HG03097 (cell line): ENCODE results near the gene KLK14.

Experiments
- ATAC-seq: cut with Tn5 transposase; IDR thresholded peaks from one replicate; pipeline ENCODE4 v1.9.1; 2021; ENCODE audit not compliant: unreplicated experiment, low FRiP score

Gene KLK14

DNA sequence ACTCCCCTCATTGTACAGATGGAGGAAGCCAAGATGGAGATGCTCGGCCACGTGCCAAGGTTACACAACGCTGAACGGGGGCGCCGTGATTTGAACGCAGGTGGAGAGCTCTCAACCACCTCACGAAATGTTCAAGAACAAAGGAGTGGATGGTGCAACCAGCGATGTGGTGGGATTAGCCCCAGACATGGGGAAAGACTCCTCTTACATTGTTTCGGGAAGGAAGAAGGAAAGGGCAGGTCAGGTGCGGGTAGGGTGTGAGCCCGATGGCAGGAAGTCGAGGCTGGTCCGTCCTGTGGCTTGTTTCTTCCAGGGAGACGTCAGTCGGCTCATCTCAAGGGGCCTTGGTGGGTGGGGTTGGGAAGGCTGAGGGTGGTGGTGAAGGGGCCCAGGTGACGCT is 7.1 kb upstream of the KLK14 start:
- no peak for ATAC-seq

DNA sequence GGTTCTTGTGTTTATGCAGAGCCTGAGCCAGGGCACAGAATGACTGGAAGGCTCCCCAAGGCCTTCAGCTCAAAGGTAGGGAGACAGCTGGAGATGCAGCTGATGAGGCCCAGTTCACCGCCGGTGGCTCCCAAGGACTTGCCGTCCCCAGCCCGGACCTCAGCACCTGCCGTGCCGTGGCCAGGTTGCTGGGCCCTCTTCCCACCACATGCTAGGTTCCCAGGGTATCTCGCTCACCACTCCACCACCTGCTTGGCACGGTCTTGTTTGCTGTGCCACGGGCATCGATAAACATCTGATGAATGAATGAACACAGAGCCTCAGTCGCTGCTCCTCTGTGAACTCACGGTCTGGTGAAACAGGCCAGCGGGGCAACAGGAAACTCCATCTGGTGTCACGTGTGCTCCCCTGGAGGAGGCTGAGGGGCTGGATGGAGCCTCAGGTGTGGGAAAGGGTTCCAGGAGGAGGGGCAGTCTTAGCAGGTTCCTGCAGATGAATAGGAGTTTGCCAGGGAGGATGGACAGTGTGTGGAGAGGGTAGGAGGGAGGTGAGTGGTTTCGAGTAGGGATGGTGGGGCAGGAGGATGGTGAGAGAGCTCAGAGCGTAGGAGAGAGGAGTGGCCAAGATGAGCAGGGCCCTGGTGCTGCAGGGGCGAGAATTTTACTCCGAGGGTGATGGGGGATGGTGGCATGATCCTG is 3.6 kb upstream of the KLK14 start:
- no peak for ATAC-seq

DNA sequence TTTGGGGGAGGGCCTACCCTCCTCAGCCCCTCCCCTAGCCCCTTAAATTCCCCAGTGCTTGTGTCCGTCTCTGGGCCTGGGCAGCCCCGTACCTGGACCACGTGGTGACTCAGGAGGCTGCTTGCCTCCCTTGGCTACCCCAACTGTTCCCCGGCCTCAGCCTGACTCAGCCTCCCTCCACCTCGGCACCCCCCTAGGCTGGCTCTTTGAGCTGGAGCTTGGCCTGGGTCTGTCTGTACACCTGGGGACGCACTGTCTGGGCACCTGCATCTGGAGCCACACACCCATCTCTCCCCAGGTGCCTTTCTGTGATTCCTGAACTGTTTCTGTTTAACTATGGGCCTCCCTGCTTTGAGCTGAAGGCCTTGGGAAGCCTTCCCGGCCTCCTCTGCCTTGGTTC is 1.8 kb upstream of the KLK14 start:
- ATAC-seq: no peak

DNA sequence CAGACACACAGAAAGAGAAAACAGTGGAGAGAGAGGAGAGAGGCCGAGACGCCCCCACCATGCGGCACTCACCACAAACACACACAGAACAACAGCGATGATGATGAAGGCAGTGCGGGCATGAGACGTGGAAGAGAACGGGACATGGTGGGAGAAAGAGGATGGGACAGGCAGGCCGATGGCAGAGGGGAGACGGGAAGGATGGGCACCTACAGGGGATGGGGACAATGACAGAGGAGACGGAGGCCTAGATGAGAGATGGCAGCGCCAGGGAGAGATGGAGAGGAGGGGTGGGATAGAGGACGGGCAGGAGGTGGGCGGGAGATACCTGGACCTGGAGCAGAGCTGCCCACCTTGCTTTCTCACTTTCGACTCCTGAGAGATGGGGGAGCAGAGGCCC is 1.1 kb upstream of the KLK14 start:
- ATAC-seq: no peak

DNA sequence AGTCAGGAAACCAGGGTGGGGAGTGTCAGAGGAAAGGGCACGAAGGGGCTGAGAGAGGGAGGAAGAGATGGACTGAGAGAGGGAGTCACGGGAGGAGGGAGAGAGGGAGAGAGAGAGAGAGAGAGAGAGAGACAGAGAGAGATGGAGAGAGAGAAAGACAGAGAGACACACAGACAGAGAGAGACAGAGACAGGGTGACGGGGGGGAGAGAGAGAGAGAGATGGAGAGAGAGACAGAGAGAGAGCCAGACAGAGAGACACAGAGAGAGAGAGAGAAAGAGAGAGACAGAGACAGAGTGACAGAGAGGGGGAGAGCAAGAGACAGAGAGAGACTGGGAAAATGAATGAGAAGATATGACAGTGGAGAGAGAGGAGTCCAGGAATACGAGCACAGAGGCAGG is 494 bp upstream of the KLK14 start:
- no peak for ATAC-seq

DNA sequence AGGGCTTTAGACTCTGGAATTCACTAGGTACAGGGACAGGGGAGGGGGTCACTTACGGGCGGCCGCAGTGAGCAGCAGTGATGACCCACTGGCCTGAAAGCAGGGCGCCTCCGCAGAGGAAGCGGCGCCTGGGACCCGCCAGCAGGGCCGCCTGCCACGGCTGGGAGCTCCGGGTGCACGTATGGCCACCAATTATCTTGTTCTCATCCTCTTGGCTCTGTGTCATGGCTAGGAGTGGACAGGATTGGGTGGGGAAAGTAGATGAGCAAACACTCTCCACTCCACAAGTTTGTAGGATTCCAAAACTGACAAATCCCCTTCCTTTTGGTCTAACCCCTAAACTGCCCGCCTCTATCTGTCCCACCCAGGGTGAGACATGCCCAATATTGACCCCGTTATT is 1.2 kb downstream of the KLK14 start:
- ATAC-seq: no peak

DNA sequence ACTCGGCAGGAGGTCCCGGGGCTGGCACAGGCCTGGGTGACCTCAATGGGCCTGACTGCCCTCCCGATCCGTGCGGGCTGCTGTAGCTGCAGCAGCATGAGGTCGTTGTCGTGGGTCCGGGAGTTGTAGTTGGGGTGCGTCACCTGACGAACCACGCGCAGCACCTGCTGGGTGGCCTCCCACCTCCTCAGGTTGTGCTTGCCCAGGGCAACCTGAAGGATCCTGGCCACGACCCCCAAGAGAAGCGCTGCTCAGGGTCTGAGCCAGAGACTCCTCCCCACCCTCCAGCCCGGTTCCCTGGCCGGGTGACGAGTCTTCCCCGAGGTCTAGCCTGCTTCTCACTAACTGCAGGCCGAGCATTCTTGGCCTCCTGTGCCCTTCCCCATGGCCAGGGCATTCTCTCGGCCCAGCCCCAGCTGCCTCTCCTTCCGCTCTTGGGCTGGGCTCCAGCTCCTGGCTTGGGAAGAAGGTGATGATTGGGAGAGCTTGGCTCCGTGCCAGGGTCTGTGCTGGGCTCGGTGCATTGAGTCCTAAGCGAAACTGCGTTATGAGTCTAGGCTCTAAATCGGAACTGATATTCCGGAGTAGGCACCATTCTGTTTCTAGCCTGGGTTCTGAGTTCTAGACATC is 3.1 kb downstream of the KLK14 start:
- ATAC-seq: no peak

DNA sequence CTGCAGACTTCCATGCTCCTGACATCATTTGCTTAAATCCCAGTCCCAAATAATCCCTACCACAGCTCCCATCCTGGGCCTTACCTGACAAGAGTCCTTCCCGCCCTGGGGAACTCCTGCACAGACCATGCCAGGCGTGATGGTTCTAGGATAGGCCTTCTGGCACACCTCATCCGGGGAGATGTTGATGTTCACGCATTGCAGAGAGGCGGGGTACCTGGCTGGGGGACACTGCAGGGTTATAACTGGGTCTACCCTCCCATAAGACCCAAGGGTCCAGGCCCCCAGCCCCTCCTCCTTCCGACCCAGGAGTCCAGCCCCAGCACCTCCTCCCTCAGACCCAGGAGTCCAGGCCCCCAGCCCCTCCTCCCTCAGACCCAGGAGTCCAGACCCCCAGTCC is 4.0 kb downstream of the KLK14 start:
- no peak for ATAC-seq

DNA sequence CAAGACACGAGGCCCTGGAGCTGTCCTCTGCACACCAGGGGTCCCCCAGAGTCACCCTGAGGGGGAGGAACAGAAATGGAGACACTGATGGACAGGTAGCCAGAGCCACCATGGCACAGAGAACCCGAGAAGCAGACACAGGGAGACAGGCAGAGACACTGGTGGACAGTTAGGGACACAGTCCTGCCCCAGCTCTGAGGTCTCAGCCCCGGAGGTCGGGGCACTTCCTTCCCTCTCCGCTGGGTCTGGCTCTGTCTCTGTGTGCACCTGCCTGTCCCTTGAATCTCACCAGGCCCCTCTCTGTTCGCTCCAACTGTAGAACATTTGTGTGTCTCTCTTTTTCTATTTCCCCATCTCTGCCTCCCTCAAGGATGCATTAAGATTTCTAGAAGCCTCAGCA is 4.6 kb downstream of the KLK14 start:
- no peak for ATAC-seq

DNA sequence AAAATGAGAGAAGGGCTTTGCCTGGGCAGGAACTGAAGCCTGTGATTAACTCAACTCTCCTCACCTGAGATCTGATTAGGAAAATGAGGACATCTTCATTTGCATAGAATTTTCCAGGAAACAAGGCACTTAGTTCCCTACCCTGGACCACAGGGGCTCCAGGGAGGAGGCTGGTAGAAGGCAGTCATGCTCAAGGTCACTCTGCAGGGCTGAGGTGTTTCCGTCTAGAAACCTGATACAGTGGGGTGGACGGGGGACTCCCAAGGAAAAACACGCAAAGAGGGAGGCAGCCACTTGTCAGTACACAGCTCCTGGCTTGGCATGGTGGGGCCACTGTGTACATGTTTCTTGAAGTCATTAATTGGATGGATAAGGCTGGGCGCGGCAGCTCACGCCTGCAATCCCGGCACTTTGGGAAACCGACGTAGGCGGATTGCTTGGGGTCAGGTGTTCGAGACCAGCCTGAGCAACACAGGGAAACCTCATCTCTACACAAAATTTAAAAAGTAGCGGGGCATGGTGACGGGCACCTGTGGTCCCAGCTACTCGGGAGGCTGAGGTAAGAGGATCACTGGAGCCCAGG is 6.0 kb downstream of the KLK14 start:
- no peak for ATAC-seq

DNA sequence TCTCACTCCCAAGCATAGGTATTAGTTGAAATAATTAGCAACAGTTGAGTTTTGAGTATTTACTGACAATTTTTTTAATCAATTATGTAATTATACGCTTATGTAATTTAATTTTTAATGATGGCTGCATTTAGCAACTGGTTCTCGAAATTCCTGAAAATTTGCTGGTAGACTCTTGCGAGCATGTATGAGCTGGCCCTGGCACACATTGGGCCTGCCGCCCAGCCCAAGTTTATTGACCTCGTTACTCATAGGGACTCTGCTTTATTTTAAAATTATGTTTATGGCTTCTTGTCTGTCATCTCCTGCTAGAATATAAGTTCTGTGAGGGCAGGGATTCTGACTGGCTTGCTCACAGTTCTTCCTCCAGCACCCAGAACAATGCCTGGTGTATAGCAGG is 6.7 kb downstream of the KLK14 start:
- no peak for ATAC-seq

DNA sequence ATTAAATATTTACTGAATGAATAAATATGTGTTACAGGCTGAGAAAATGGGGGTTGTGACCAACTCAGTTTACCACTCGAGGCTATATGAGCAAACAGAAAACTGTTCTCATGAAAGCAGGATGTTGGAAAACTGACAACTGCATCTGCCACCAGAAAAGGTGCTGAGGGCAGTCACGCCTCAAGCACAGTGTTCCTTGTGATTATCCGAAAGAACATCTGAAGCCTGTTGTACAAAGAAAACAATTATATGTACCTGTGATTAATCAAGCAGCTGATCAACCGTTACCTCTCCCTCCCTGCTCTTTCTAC is 11.6 kb downstream of the KLK14 start:
- no peak for ATAC-seq

DNA sequence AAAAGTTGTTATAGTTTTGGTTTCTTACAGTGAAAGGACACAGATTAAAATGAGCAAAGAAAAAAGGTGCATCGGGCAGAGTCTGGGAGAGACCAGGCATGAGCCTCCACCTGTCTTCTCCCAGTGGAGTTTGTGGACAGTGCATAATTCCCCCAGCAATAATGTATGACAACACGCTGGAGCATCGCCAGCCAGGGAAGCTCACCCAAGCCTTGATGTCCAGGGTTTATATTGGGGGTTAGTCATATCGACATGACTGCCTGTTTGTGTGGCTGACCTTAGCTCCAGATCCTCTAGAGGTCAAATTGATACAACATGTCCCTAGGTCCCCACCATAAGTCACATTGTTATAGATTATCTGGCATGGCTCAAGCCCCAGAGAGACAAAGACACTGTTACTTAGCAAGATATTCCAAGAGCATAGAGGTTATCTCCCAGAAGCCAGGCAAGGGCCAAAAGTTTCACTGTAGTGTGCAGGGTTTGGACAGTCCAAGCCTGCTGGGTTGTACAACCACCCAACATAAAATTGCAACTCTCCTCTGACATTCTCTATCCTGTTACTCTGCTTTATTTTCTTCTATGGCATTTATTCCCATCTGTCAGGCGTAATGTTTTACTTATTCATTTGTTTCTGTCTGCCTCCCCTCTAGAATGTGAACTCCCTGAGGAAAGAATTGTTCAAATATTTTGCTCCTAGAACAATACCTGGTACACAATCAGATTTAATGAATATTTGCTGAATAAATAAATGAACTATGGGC is 12.2 kb downstream of the KLK14 start:
- no peak for ATAC-seq

DNA sequence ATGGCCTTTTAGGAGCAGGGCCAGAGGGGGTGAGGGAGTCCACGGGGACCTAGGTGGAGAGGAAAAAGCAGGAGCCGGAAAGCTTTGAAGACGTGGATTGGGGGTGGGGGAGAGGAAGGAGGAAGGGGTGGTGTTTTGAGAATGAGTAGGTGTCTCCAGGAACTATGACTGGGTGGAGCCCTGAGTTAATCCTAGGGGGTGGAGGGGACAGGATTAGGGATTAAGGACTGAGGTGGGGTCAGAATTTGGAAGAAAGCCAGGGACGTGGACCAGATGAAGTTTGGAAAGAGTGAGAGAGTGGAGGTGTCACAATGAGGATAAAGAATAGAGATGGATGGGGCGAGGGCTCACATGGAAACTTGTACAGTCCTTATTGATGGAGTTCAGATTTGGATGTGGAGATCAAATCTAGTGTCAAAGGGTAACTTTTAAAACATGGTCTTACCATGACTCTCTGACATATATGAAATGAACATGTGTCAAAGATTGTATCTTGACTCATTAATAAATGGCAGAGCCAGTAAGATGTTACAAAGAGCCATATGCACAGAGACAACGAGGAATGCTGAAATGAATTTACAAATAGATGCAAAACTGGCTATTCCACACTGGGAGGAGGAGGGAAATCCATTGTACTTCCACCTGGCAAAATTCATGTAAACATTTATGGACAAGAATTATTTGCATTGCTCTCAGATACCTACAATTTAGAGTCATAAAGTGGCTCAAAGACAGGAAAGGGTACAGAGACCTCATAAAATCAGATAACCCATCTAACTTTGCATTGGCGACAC is 16.1 kb downstream of the KLK14 start:
- no peak for ATAC-seq

DNA sequence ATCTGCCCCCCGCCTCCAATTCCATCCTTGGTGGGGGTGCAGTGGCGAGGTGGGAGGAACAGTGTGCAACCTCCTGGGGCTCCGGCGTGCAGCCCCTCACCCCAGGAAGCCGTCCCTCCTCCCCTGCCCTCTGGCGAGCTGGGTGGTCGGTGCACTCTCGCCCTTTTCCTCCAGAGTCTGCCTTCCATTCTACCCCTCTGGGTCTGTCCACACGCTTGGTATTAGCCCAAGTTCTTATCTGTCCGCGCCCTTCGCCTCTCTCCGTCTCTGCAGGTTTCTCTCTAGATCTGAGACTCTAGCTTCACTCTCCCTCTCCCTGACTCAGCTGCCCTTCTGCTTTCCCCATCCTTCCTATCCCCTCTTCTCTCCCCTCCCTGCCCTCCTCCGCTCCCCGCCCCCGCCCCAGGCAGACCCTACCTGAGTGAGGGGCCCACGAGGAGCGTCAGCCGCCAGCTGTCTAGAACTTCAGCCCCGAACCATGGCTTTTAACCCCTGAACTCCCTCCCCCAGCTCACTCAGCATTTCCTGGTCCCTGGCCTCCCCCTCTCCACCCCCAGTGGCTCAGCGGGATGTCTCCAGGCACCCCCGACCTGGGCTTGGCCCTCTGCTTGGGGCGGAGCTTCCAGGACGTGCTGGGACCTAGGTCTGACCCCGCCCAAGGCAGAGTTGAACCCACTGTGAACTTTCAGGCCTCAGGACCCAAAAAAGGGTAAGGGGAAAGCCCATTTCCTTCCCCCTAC is 17.3 kb downstream of the KLK14 start:
- no peak for ATAC-seq

DNA sequence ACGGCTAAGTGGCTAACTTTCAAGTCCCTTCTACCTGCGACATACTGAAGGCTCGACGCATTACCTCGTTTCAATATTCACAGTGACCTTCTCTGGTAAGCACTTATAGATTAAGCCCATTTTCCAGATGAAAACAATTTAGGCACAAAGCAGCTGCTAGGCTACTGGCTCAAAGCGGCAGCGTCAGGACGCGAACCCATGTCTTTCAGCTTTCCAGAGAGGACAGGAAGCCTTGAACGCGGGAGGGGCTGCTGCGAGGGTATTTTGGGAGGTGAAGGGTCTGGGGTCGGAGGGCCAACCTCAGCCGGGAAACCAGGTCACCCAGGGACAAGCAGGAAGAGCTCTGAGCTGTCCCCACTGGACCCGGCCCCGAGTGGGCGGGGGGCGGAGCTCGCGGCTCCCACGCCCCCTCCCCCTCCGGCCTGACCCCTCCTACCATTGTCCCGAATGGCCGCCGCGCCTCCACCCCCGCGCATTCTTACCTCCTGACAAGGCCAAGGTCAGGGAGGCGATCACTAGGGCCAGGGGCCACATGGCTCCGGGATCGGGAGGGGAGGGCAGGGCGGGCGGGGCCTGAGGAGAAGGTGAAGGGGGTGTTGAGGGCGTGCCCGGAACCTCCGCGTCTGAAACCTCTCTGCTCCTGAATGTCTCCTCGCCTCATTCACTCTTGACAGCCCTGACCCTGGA is 18.0 kb downstream of the KLK14 start, which contains the start of gene KLK13:
Gene KLK13 (minus strand): TSS at position 559 of the 687 bp plus-strand sequence. CDS start 25 bp downstream, at position 534.
- ATAC-seq: no peak

DNA sequence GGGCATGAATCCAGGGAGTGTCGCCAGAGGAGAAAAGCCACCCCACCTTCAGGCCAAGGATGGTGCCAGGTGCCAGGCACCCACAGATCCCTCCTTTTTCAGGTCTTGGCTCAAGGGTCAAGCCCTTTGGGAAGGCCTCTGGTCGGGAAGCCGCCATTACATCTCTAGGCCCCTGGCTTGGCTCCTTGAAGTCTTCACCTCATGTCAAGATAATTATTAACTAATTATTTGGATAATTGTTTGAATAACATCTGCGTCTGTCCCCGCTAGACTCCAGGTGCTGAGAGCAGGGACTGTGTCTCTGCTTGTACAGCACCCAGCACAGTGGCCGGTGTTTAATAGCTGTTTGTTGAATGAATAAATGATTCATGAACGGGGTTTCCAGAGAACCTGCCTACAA is 19.0 kb downstream of the KLK14 start:
- no peak for ATAC-seq

DNA sequence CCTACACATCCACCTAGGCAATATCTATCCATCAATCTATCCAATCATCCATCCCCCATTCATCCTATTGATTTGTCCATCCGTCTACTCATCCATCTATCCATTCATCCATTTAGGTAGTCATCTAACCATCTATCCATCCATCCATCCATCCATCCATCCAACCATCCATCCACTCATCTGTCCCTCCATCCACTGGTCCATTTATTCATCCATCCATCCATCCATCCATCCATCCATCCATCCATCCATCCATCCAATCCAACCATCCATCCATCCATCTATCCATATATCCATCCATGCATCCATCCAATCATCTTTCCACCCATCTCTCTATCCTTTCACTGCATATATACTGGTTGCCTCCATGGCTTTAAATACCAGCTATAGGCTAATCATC is 21.7 kb downstream of the KLK14 start:
- ATAC-seq: no peak

DNA sequence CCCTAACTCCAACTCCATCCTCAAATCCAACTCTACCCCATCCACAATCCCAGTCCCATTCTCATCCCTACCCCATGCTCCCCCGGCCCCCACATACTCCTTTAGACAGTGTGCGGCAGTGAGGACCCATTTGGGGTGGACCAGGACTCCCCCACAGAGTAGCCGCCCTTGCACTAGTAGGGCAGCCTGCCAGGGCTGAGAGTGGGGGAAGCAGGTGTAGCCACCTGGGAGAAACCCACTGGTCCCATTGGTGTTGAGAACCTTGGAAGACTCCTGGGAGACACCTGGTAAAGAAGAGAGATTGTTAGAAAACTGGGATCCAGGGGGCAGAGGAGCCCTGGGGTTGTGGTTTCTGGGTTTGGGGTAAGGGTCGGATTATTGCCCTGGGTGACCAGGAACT is 22.4 kb downstream of the KLK14 start:
- ATAC-seq: no peak

DNA sequence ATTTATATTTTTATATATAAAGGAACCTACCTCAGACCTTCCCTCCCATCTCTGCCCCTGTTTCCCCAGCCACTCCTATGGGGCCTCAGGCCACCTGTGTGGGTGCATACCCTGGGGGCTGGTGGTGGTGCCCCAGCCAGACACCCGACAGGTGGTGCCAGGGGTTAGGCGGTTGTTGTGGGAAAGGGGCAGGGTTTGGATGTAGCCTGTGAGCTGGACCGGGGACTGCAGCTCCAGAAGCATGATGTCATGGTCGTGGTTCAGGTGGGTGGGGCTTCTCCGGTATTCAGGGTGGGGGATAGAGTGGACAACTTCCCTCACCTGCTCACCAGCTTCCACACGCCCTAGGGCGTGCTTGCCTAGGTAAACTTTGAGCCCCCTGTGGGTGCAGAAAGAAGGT is 23.0 kb downstream of the KLK14 start:
- ATAC-seq: no peak
